ENCODE results near the gene PIR.

The PIR gene

DNA sequence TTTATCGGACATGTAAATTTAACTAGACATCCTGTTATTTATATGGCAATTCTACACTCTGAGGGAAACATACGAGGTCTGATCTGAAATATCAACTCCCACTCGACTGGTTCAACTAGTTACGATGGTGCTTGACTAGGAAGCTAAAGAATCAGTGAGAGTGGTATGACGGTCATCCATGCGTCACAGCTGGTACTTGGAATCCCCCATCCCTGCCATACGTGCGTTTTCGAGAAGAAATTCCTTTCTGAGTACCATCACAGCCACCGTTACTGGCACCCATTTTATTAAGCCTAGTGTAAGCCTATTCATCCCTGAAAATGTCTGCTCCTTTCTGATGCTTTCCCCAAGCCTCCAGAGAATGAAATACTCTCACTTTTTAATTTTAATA lies 157.1 kb downstream of the PIR start:
- DNase-seq, result no peak

DNA sequence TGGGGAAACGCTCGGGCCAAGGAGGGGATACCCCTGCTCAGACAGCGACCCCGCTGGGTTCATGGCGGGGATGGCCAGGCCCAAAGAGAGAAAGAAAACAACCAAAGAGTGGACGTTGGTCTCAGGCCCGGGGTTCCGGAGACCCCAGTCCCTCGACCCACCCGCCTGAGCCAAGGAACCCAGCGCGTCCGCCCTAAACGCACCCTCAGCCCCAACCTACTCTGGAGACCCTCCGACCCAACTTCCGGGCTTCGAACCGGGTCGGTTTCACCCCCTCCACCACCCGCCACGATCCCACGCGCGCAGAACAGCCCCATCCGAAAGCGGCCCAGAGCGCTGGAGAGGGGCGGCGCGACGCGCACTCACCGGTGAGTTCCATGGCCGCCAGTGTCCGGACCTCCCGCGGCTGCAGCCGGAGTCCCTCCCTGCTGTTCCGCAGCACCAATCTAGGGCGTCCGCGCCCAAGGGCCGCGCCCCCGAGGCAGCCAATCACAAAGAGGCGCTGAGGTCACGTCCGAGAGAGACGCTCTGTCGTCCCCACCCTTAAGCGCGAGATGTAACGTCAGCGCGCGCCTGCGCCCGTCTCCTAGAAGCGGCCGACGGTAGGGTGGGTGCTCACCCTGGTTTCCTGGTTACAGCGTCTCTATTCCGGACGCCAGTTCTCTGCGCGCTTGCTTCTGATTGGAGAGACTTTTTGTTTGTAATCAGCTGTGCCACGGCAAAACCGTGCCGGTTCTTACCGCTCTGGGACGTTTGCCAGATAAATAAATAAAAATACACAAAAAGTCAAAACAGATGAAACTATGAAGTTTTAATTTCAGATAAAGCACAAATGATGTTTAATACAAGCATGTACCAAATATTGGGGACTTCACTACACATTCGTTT lies 157.8 kb downstream of the PIR start, which contains the start of gene PIGA:
Gene PIGA (minus strand): TSS at position 389 of the 888 bp plus-strand sequence. CDS start 3,593 bp downstream, outside the sequence.
- DNase-seq, result peak; percentile 33
